Activated CD4-positive, alpha-beta T cell treated with anti-CD3 and anti-CD28 coated beads, Interleukin-2, Interleukin-6, amounts not matched to agents 100 ng/mL and 50 ng/mL, durations not matched to agents 16 hours and 8 hours (primary cell): Measurements from ENCODE around the gene TMEM179B.
"Not testable (repeated sequence)": the region's sequence is repeated elsewhere in the genome, so short reads cannot be mapped to it uniquely, and the experiment has no call there.

Experiments
- DNase-seq: peaks from one replicate; pipeline ENCODE4 v3.0.0-alpha.2; 2020

The TMEM179B gene

GRCh38 chr11:62791501-62792201, 4.4 kb downstream of the TMEM179B start, which contains the start of gene TMEM223:
Gene TMEM223 (minus strand): TSS chr11:62792006. CDS start chr11:62791994, 12 bp downstream.
- peak; percentile 93 for DNase-seq

DNA sequence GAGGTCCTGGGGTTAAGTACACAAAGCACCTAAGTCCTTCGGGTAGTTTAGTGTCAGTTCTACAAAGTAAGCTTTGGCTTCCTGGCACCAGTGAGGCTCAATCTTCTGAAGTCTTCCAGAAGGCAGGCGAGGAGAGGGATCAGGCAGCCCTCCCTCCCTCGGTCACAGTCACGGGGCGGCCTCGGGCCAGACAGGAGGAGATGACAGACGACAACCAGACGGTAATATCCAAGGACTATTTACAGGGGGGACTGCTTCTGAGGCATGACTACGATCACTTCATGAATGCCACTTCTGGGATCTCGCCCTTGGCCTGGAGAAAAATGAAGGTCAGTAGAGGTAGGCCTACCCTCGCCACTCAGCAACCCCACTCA, 5.0 kb downstream of the TMEM179B start:
- no peak for DNase-seq

GRCh38 chr11:62794201-62794775, 7.1 kb downstream of the TMEM179B start:
- no peak for DNase-seq

- no peak for DNase-seq
Measured at GRCh38 chr11:62796281-62796680, 9.1 kb downstream of the TMEM179B start.

GRCh38 chr11:62799486-62799885, 12.3 kb downstream of the TMEM179B start:
- no peak for DNase-seq

DNA sequence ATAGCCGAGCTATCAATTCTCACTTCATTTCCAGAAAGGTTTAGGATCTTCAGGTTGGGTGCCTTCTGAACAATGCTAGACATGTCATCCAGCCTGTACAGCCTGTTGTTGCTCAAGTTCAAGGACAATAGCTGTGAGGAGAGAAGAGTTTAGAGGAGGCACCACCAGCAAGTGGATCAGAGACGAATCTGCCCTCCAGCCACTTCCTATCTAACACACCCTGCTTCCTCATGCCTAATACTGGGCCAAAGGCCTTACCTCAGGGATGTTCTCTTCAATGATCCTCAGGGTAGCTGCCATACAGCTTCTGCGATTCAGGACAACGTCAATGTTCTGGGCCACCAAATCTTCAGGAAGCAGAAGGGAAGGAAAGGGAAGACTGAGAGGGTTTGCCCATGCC, 13.9 kb downstream of the TMEM179B start:
- DNase-seq, result no peak

GRCh38 chr11:62804310-62805075, 17.3 kb downstream of the TMEM179B start:
- DNase-seq, result peak; percentile 23

GRCh38 chr11:62805076-62805892, 18.1 kb downstream of the TMEM179B start, which contains the start of gene NXF1:
Gene NXF1 (minus strand): TSS chr11:62805440. CDS start chr11:62805356, 84 bp downstream.
- peak; percentile 97 for DNase-seq

GRCh38 chr11:62805961-62806441, 18.8 kb downstream of the TMEM179B start:
- DNase-seq, result peak; percentile 47

DNA sequence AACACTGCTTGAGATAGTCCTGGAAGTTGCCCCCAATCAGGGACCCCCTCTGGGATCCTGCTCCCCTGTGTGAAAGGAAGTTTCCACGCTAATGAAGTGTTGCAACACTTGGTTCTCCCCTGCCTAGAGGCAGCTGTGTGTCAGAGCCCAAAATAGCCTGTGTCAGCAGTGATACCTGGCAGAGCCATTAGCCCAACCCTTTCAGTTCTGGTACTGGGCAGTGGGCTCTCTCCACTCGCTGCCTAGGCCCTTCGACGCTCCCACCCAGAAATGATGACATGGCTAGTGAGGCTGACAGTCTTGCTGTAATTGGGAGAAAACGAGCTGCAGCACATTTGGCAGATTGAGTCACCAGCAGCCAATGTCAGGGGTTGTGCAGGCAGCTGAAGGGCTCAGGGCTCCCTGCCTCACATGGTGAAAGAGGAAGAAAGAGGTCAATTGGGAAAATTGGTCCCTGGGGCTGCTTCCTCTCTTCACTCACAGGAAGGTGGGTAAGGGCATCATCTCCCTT, 19.5 kb downstream of the TMEM179B start:
- no peak for DNase-seq

GRCh38 chr11:62810748-62811147, 23.5 kb downstream of the TMEM179B start:
- DNase-seq, result no peak

GRCh38 chr11:62811659-62812058, 24.5 kb downstream of the TMEM179B start:
- no peak for DNase-seq

DNA sequence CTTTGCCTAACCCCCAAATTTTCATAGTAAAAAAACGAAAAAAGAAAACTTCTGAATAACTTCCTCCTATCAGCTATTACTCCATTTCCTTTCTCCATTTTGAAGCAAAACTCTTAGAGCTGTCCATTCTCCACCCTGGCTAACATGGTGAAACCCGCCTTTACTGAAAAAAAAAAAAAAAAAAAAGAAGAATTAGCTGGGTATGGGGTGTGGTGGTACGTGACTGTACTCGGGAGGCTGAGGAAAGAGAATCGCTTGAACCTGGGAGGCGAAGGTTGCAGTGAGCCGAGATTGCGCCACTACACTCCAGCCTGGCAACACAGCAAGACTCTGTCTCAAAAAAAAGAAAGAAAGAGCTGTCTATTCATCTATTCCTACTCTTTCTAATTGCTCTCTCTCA, 29.4 kb downstream of the TMEM179B start:
- no peak for DNase-seq

GRCh38 chr11:62817129-62817528, 29.9 kb downstream of the TMEM179B start:
- DNase-seq, result no peak

GRCh38 chr11:62823677-62824076, 36.5 kb downstream of the TMEM179B start:
- DNase-seq, result no peak

DNA sequence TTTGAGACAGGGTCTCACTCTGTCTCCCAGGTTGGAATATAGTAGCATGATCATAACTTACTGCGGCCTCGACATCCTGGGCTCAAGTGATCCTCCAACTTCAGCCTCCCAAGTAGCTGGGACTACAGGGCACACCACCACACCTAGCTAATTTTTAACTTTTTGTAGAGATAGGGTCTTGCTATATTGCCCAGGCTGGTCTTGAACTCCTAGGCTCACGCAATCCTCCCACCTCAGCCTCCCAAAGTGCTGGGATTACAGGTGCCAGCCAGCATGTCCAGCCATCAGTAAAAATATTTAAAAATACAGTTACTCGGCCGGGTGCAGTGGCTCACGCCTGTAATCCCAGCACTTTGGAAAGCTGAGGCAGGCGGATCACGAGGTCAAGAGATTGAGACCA, 40.9 kb downstream of the TMEM179B start:
- not testable (repeated sequence) for DNase-seq

- no peak for DNase-seq
Measured at GRCh38 chr11:62830904-62831519, 43.8 kb downstream of the TMEM179B start.

DNA sequence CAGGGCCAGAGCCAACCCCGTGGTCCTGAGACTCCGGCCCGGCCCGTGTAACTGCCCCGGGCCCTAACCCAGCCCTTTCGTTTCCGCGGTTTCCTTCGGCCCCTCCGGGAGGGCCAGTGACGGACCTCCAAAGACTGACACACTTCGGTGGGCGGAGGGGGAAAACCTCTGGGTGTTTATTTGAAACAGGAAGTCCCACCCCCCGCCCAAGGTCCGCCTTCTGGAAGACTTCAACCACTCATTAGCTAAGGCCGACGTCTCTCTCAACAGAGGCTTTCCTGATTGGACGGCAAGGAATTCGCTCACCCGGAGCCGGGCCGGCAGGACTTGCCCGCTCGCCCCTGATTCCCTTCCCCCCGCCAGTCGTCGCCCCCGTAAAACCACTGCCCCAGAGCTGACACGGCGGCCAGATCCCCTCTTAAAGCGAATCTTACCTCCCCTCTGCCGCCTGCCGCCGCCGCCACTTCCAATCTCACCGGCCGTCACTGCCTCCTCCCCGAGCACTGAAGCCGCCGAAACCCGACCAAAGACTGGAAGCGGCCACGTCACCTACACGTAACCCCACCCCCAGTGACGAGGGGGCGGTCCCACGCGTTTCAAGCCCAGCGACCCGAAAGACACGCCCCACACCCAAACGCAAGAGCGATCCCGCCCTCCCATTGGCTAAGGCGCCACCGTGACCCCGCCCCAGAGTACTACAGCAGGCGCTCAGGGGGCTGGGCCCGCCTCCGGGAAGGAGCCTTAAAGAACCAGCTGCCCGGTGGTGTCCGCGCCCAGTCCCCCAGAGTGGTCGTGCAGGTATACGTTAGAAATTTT, 44.5 kb downstream of the TMEM179B start, which contains the start of gene STX5:
TSS of gene STX5 (minus strand) at position 532 of the 816 bp plus-strand sequence. CDS start 808 bp downstream, outside the sequence.
- DNase-seq, result peak; percentile 100

DNA sequence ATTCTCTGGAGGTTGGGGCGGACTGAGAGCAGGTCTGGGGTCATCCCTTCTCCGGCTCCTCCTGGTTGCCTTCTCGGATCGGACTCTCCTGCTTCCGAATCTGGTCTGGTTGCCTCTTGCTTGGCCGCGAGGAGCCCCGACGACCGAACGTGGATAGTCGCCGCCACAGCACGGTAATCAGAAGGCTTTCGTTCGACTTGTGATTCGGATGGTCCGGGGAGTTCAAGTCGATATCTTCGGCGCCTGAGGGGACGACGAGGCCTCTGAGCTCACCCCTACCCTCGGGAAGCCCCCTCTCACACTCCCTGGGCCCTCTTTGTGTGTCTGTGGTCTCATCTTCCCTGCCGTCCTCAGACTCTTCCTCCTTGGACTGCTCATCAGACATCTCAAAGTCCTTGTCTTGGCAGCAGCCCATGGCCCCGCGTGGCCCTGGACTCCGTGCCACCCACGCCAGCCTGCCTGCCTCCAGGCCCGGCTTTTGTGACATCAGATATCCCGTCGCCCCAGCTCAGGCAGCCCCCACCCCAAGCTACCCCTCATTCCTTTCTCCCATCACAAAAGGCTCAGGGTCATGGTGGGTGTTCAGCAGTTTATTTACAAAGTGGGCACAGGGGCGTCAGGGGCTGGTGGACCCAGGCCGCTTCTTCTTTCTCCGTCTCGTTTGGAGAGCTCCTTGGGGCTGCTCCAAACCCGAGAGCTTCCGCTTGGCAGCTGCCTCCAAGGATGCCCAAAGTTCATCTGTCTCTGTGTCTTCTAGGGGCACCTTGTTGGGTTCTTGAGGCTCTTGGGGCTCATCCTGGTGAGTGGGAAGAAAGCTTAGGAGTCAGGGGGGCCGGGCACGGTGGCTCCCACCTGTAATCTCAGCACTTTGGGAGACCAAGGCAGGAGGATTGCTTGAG, 45.4 kb downstream of the TMEM179B start, which contains the start of gene TEX54:
TSS of gene TEX54 (minus strand) at position 506 of the 899 bp plus-strand sequence.
- no peak for DNase-seq

- DNase-seq, result no peak
Measured at GRCh38 chr11:62835336-62835735, 48.1 kb downstream of the TMEM179B start.
